Thoracic aorta (tissue), 2 donors: ENCODE results near the gene KIZ. TPM values are rescaled to one million over a fixed set of nuclear protein-coding genes. Genes with fewer than 3 reads are reported as not detected.

ENCODE experiments used
- ATAC-seq: fragments of 150-250 bp; one replicate; pipeline ENCODE4 v1.8.0; 2017; ENCODE audit warnings: low read depth; ENCODE audit not compliant: insufficient number of reproducible peaks, low FRiP score
- DNase-seq: peaks from one replicate; pipeline ENCODE4 v3.0.0-alpha.2; 2020; ENCODE audit warnings: low spot score
- H3K27ac ChIP-seq, 2 donors: fragments of 200-600 bp; sonication (generic); 1 replicate in 1 of 2; 2 replicates in 1 of 2; pipeline ENCODE4 v1.5.1; 2016; ENCODE audit warnings: mild to moderate bottlenecking in 2 of 2, moderate library complexity in 2 of 2
- H3K27me3 ChIP-seq: fragments of 200-600 bp; sonication (generic); replicated peaks from 2 replicates; pipeline ENCODE4 v1.6.0; 2016; ENCODE audit warnings: mild to moderate bottlenecking; ENCODE audit not compliant: insufficient read depth
- H3K36me3 ChIP-seq: fragments of 200-600 bp; sonication (generic); one replicate; pipeline ENCODE4 v1.5.1; 2016
- H3K4me1 ChIP-seq, 2 donors: fragments of 200-600 bp; sonication (generic); 1 replicate in 1 of 2; 2 replicates in 1 of 2; pipeline versions ENCODE4 v1.5.1 to v1.6.0; 2016; ENCODE audit warnings: low read depth in 2 of 2, mild to moderate bottlenecking in 1 of 2; ENCODE audit not compliant: control insufficient read depth in 1 of 2
- H3K4me3 ChIP-seq: fragments of 200-600 bp; sonication (generic); 2 replicates; pipeline ENCODE4 v1.5.1; 2016; ENCODE audit warnings: mild to moderate bottlenecking
- H3K9me3 ChIP-seq: fragments of 200-600 bp; sonication (generic); 2 replicates; pipeline ENCODE4 v1.5.1; 2016
- total RNA-seq, 2 donors: library from RNA; depleted of rRNA; stranded (reverse); fragments of >200 nt; gene quantifications; one replicate each; pipeline versions ENCODE4 v1.1.0 to v1.2.3, GENCODE V29; 2016
- TF ChIP-seq, protein P1 (sequence below): fragments of 200-600 bp; sonication (generic); IDR thresholded peaks from one replicate; pipeline ENCODE4 v1.5.1; 2019; ENCODE audit warnings: antibody characterized with exemption

KIZ gene
- total RNA-seq, 2 donors from 2014 or later: 14.4 to 67.3 TPM

DNA sequence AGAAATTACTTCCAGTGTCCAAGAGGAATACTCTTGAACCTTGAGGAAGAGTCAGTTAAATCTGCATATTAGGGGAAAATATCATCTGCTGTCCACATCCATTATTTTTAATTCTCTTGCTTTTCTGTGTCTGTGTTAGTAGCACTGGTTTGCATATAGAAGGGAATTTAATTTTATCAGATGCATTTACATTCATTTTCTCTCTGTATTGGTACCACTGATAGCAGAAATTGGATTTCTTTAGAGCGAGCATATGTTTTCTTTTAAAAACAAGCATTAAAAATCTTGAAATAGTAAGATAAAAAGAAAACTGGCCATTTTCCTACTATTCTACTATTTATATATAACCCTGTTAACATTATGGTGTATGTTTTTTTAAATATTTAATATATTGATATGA lies 83.8 kb downstream of the KIZ start:
- H3K4me3 ChIP-seq: no peak overlapping the region
- H3K36me3 ChIP-seq: no peaks in the 10 kb centered on the region
- TF ChIP-seq, protein P1, sequence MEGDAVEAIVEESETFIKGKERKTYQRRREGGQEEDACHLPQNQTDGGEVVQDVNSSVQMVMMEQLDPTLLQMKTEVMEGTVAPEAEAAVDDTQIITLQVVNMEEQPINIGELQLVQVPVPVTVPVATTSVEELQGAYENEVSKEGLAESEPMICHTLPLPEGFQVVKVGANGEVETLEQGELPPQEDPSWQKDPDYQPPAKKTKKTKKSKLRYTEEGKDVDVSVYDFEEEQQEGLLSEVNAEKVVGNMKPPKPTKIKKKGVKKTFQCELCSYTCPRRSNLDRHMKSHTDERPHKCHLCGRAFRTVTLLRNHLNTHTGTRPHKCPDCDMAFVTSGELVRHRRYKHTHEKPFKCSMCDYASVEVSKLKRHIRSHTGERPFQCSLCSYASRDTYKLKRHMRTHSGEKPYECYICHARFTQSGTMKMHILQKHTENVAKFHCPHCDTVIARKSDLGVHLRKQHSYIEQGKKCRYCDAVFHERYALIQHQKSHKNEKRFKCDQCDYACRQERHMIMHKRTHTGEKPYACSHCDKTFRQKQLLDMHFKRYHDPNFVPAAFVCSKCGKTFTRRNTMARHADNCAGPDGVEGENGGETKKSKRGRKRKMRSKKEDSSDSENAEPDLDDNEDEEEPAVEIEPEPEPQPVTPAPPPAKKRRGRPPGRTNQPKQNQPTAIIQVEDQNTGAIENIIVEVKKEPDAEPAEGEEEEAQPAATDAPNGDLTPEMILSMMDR: no peak
- no peak for DNase-seq
- no peaks in the 10 kb centered on the region for H3K4me1 ChIP-seq
- H3K27ac ChIP-seq: no peak overlapping the region
- ATAC-seq: no peak
- no peaks in the 10 kb centered on the region for H3K9me3 ChIP-seq
- H3K27me3 ChIP-seq: no peaks in the 10 kb centered on the region

DNA sequence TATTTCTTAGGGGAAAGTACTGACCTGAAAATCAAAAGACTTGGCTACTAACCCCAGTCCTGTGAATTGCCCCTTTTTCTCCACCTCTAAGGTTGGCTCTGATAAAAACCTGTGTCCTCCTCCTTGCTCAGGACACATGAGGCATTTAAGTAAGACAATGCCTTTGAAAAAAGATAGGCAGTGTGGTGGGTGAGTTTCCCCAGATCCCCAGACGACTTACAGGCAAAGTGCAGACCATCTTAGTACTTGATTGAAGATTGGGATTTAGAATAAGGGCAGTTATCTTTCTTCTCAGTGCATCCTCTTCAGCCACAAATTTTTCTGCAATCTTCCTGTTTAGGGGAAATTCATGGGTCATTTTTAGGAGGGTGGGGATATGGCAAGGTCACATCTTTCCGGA lies 87.8 kb downstream of the KIZ start:
- ATAC-seq: no peak
- H3K36me3 ChIP-seq: peaks cover 4% of the 10 kb centered on the region

DNA sequence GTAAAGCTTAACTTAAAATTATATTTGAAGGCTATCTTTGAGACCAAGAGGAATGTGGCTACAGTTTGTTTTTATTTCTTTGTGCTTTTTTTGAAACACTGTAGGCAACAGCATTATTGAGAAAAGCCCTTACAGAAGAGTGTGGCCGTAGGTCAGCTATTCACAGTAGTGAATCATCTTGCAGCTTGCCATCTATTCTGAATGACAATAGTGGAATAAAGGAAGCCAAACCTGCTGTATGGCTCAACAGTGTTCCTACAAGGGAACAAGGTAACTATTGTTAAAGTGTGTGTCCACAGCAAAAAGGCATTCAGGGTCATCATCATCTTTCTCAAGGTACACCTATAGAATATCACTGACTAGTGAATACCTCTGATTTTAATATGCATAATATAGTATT lies 88.5 kb downstream of the KIZ start:
- Histone ChIP-seq H3K36me3 (peaks cover 4% of the 10 kb centered on the region), H3K27ac (no peak overlapping the region), H3K4me3 (no peak overlapping the region), H3K27me3 (no peaks in the 10 kb centered on the region), H3K9me3 (no peaks in the 10 kb centered on the region), H3K4me1 (no peaks in the 10 kb centered on the region)
- no peak for ATAC-seq
- TF ChIP-seq, protein P1: no peak
- DNase-seq: no peak

More for the DNA sequence above, 87.8 kb downstream of the KIZ start:
- TF ChIP-seq, protein P1: no peak
- Histone ChIP-seq H3K27ac (no peak overlapping the region), H3K4me1 (no peaks in the 10 kb centered on the region), H3K27me3 (no peaks in the 10 kb centered on the region), H3K9me3 (no peaks in the 10 kb centered on the region), H3K4me3 (no peak overlapping the region)
- no peak for DNase-seq

DNA sequence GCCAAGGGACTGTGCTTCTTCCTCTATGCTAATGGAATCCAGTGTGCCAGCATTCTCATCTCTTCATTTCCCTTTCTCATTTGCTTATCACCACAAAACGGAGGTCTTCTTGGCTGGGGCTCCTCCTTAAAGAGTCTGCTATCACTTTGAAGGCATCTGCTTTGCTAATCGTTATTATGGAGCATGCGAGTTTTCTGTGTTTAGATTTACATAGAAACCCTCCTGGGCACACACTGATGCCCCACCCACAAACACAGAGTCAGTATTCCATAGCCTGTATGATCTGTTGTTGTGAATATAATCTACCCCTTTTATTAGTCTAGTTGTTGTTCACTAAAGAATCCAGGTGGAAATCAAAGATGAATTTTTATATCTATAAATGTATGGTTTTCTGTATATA lies 93.8 kb downstream of the KIZ start:
- Histone ChIP-seq H3K4me3 (no peak overlapping the region), H3K27me3 (no peaks in the 10 kb centered on the region), H3K36me3 (peaks cover 4% of the 10 kb centered on the region), H3K9me3 (no peaks in the 10 kb centered on the region), H3K27ac (no peak overlapping the region), H3K4me1 (no peaks in the 10 kb centered on the region)
- no peak for DNase-seq
- TF ChIP-seq, protein P1: no peak
- no peak for ATAC-seq

DNA sequence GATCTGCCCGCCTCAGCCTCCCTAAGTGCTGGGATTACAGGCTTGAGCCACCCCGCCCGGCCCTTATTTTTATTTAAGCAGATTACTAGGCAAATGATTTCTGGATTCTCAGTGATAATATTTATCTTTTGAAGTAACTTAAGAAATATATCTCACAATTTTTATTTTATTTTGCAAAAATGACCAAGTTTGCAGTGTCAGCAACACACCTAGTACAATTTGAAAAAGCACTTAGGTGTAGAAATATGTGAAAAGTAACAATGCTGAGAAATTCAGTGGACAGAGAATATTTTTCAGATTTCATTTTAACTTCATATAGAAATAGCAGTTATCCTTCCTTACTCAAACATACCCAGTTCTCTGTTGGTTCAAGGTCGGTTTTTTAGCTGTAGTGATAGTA lies 98.3 kb downstream of the KIZ start:
- Histone ChIP-seq H3K4me3 (no peak overlapping the region), H3K9me3 (no peaks in the 10 kb centered on the region), H3K27ac (no peak overlapping the region), H3K4me1 (peaks cover 0 to 5% of the 10 kb centered on the region in 2 donors), H3K27me3 (no peaks in the 10 kb centered on the region), H3K36me3 (peaks cover 3% of the 10 kb centered on the region)
- ATAC-seq (no peak), DNase-seq (no peak)
- TF ChIP-seq, protein P1: no peak
